Brain microvascular endothelial cell (primary cell): ENCODE data around the gene ZNF599.
A peak's percentile ranks its signal among the peaks of the same experiment; 100 is the strongest.

ENCODE experiments used
- DNase-seq: peaks from one replicate; pipeline ENCODE4 v3.0.0-alpha.2; 2020
- H3K27ac ChIP-seq: fragments of 250-450 bp; sonication (Bioruptor Pico); 2 replicates; pipeline ENCODE4 v1.5.1; 2020; ENCODE audit warnings: mild to moderate bottlenecking, moderate library complexity
- H3K27me3 ChIP-seq: fragments of 250-450 bp; sonication (Bioruptor Pico); replicated peaks from 2 replicates; pipeline ENCODE4 v1.5.1; 2020; ENCODE audit warnings: mild to moderate bottlenecking
- H3K36me3 ChIP-seq: fragments of 250-450 bp; sonication (Bioruptor Pico); replicated peaks from 2 replicates; pipeline ENCODE4 v1.5.1; 2020; ENCODE audit warnings: mild to moderate bottlenecking
- H3K4me3 ChIP-seq: 2 replicates; pipeline ENCODE4 v1.5.1; 2011; ENCODE audit warnings: low read depth, mild to moderate bottlenecking, control low read depth, low read length, moderate library complexity
- in situ Hi-C: cut with HindIII; loops from 2 replicates; pipeline ENCODE4 v1.10.0; 2017; ENCODE audit warnings: low sequenced_read_pairs, low pct_ligation_motif_present
- TF ChIP-seq, protein P1 (sequence below): IDR thresholded peaks from 2 replicates; pipeline ENCODE4 v1.5.1; 2011; ENCODE audit warnings: low read depth, mild to moderate bottlenecking, moderate library complexity, low read length, control low read depth, inconsistent platforms; ENCODE audit errors: missing control alignments

The ZNF599 gene

DNA sequence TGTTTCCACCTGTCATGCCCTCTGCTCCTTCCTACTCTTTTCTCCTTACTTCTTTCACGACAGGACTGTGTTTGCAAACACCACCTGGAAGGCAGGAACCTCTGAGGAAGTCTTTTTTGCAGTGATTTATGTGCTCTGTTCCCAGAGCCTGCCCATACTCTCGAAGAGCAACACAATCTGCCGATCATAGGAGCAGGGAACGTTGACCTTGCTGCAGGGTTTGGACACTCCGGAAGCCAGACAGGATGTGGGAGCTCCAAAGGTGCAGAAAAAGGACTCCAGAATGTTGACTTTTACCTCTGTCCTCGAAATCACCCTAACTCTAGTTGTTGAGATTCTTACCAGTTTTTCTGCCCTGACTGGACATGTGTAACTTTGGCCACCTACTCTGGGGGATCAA lies 47.6 kb downstream of the ZNF599 start:
- in situ Hi-C loops, result no loop called here
- H3K36me3 ChIP-seq, result no peaks in the 10 kb centered on the region
- TF ChIP-seq, protein P1, sequence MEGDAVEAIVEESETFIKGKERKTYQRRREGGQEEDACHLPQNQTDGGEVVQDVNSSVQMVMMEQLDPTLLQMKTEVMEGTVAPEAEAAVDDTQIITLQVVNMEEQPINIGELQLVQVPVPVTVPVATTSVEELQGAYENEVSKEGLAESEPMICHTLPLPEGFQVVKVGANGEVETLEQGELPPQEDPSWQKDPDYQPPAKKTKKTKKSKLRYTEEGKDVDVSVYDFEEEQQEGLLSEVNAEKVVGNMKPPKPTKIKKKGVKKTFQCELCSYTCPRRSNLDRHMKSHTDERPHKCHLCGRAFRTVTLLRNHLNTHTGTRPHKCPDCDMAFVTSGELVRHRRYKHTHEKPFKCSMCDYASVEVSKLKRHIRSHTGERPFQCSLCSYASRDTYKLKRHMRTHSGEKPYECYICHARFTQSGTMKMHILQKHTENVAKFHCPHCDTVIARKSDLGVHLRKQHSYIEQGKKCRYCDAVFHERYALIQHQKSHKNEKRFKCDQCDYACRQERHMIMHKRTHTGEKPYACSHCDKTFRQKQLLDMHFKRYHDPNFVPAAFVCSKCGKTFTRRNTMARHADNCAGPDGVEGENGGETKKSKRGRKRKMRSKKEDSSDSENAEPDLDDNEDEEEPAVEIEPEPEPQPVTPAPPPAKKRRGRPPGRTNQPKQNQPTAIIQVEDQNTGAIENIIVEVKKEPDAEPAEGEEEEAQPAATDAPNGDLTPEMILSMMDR, result no peak
- H3K27me3 ChIP-seq, result no peaks in the 10 kb centered on the region
- H3K27ac ChIP-seq, result no peak overlapping the region
- no peak overlapping the region for H3K4me3 ChIP-seq
- DNase-seq, result no peak

GRCh38 chr19:34722353-34722752 lies 50.7 kb downstream of the ZNF599 start:
- H3K27ac ChIP-seq, result no peak overlapping the region
- TF ChIP-seq, protein P1, result no peak
- H3K27me3 ChIP-seq, result no peaks in the 10 kb centered on the region
- in situ Hi-C loops, result no loop called here
- no peaks in the 10 kb centered on the region for H3K36me3 ChIP-seq
- no peak for DNase-seq
- no peak overlapping the region for H3K4me3 ChIP-seq

DNA sequence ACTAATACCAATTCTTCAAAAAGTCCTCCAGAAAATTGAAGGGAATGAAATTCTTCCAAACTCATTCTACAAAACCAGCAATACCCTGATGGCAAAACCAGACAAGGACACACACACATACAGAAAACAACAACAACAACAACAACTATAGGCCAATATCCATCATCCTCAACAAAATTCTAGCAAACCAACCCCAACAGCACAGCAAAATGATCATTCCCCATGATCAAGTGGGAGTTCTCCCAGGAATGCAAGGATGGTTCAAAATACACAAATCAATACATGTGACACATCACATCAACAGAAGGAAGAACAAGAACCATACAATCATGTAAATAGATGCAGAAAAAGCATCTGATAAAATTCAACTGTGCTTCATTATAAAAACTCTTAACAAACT lies 57.7 kb downstream of the ZNF599 start:
- H3K4me3 ChIP-seq, result no peak overlapping the region
- DNase-seq, result no peak
- H3K27me3 ChIP-seq, result no peaks in the 10 kb centered on the region
- H3K27ac ChIP-seq, result no peak overlapping the region
- no peaks in the 10 kb centered on the region for H3K36me3 ChIP-seq
- in situ Hi-C loops, result no loop called here
- TF ChIP-seq, protein P1, result no peak

DNA sequence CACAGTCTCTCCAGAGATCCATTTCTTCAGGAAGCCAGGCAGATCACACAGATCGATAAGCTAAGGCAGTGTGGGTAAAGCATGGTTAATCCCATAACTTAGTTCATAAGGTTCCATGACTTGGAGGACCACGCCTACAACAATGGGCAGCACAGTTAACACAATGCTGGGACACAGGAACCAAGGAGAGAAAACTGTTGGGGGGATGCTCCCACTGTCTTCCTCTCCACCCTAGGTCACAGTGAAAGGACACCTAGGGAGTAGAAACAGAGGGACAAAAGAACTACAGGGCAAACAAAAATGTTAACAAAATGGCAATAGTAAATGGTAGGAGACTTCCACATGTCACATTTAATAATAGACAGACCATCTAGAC lies 59.8 kb downstream of the ZNF599 start:
- no peaks in the 10 kb centered on the region for H3K36me3 ChIP-seq
- no peaks in the 10 kb centered on the region for H3K27me3 ChIP-seq
- in situ Hi-C loops, result no loop called here
- TF ChIP-seq, protein P1, result no peak
- no peak overlapping the region for H3K4me3 ChIP-seq
- no peak overlapping the region for H3K27ac ChIP-seq
- DNase-seq, result no peak

GRCh38 chr19:34712395-34713261 lies 60.4 kb downstream of the ZNF599 start:
- no peak overlapping the region for H3K4me3 ChIP-seq
- in situ Hi-C loops, result no loop called here
- DNase-seq, result peak; percentile 68
- no peaks in the 10 kb centered on the region for H3K27me3 ChIP-seq
- H3K27ac ChIP-seq, result no peak overlapping the region
- H3K36me3 ChIP-seq, result no peaks in the 10 kb centered on the region
- TF ChIP-seq, protein P1, result peak; percentile 62

- Histone ChIP-seq H3K36me3 (no peaks in the 10 kb centered on the region), H3K27ac (no peak overlapping the region), H3K27me3 (no peaks in the 10 kb centered on the region), H3K4me3 (no peak overlapping the region)
- in situ Hi-C loops, result no loop called here
- no peak for DNase-seq
- TF ChIP-seq, protein P1, result no peak
Observed at GRCh38 chr19:34711890-34712289, 61.1 kb downstream of the ZNF599 start.
